Fibroblast of lung (primary cell): ENCODE results near the gene SLC4A9. TPM values are rescaled to one million over a fixed set of nuclear protein-coding genes. Genes with fewer than 3 reads are reported as not detected.

ENCODE experiments used
- DNase-seq, 2 donors: peaks; one replicate each; pipeline versions ENCODE4 v3.0.0 to v3.0.0-alpha.2; 2010; ENCODE audit warnings: low read depth in 2 of 2
- H2AFZ ChIP-seq: 2 replicates; pipeline ENCODE4 v1.5.1; 2012; ENCODE audit warnings: low read length, control low read depth, inconsistent platforms
- H3K27ac ChIP-seq: 2 replicates; pipeline ENCODE4 v1.5.1; 2011; ENCODE audit warnings: low read length, control low read depth; ENCODE audit not compliant: insufficient read depth
- H3K27me3 ChIP-seq: 2 replicates; pipeline ENCODE4 v1.5.1; 2011; ENCODE audit warnings: mild to moderate bottlenecking, low read length; ENCODE audit not compliant: control insufficient read depth, insufficient read depth
- H3K36me3 ChIP-seq: 2 replicates; pipeline ENCODE4 v1.5.1; 2011; ENCODE audit warnings: low read length; ENCODE audit not compliant: control insufficient read depth, insufficient read depth
- H3K4me1 ChIP-seq: 2 replicates; pipeline ENCODE4 v1.5.1; 2011; ENCODE audit warnings: low read length; ENCODE audit not compliant: control insufficient read depth, insufficient read depth; ENCODE audit errors: extremely low read depth
- H3K4me2 ChIP-seq: 2 replicates; pipeline ENCODE4 v1.5.1; 2011; ENCODE audit warnings: low read length, control low read depth; ENCODE audit not compliant: insufficient read depth; ENCODE audit errors: extremely low read depth
- H3K4me3 ChIP-seq, 4 experiments: fragments of 200-600 bp in 1 of 4; sonication (generic) in 1 of 4; replicated peaks in 1 of 4; 2 replicates each; pipeline ENCODE4 v1.5.1; 2011 to 2016; ENCODE audit warnings: low read length in 4 of 4, low read depth in 3 of 4, mild to moderate bottlenecking in 3 of 4, control low read depth in 2 of 4, inconsistent platforms in 1 of 4, mixed read lengths in 1 of 4; ENCODE audit not compliant: insufficient read depth in 1 of 4; ENCODE audit errors: control extremely low read depth in 1 of 4
- H3K79me2 ChIP-seq: 2 replicates; pipeline ENCODE4 v1.5.1; 2012; ENCODE audit warnings: mild to moderate bottlenecking, low read length, inconsistent platforms; ENCODE audit not compliant: control insufficient read depth, insufficient read depth
- H3K9ac ChIP-seq: 2 replicates; pipeline ENCODE4 v1.5.1; 2011; ENCODE audit warnings: mild to moderate bottlenecking, low read length, control low read depth; ENCODE audit not compliant: insufficient read depth
- H3K9me3 ChIP-seq: 2 replicates; pipeline ENCODE4 v1.5.1; 2012; ENCODE audit warnings: low read depth, low read length; ENCODE audit not compliant: control insufficient read depth, insufficient read depth
- H4K20me1 ChIP-seq: 2 replicates; pipeline ENCODE4 v1.5.1; 2011; ENCODE audit warnings: low read length; ENCODE audit not compliant: control insufficient read depth, insufficient read depth; ENCODE audit errors: extremely low read depth
- EZH2 ChIP-seq: IDR thresholded peaks from 2 replicates; pipeline ENCODE4 v1.5.1; 2012; ENCODE audit warnings: low read length, control low read depth, mild to moderate bottlenecking; ENCODE audit errors: missing control alignments
- polyA plus RNA-seq, 2 donors: library from polyadenylated mRNA; depleted of rRNA in 1 of 2; stranded (reverse) in 1 of 2; unstranded in 1 of 2; fragments of >200 nt; gene quantifications; 2 replicates each; pipeline ENCODE4 v1.2.1, GENCODE V29; 2011 to 2012; ENCODE audit warnings: missing spikeins in 1 of 2
- total RNA-seq: library from RNA; depleted of rRNA; stranded (reverse); fragments of >200 nt; gene quantifications from 2 replicates; pipeline ENCODE4 v1.2.1, GENCODE V29; 2014
- TF ChIP-seq, protein P1 (sequence below), 2 donors: IDR thresholded peaks in 1 of 2; conservative IDR thresholded peaks in 1 of 2; 1 replicate in 1 of 2; 2 replicates in 1 of 2; pipeline ENCODE4 v1.5.1; 2011 to 2012; ENCODE audit warnings: low read length in 2 of 2, control low read depth in 1 of 2, inconsistent platforms in 1 of 2, low read depth in 1 of 2, mild to moderate bottlenecking in 1 of 2

Gene SLC4A9
- total and polyA plus RNA-seq, 2 donors (not counting 1 experiment from before 2014, with no cell fraction given), result not detected

DNA sequence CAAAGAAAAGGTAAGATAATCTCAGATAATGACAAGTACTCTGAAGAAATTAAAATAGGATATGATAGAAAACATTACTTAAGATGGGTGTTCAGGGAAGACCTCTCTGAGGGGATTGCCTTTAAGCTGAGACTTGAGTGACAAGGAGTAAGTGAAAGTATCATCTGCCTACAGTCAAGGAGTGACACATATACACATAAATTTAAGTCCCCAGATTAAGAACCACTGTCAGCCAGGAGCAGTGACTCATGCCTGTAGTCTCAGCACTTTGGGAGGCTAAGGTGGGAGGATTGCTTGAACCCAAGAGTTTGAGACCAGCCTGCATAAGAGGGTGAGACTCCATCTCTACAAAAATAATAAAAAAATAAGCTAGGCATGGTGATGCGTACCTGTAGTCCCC, 22.0 kb downstream of the SLC4A9 start:
- TF ChIP-seq, protein P1, sequence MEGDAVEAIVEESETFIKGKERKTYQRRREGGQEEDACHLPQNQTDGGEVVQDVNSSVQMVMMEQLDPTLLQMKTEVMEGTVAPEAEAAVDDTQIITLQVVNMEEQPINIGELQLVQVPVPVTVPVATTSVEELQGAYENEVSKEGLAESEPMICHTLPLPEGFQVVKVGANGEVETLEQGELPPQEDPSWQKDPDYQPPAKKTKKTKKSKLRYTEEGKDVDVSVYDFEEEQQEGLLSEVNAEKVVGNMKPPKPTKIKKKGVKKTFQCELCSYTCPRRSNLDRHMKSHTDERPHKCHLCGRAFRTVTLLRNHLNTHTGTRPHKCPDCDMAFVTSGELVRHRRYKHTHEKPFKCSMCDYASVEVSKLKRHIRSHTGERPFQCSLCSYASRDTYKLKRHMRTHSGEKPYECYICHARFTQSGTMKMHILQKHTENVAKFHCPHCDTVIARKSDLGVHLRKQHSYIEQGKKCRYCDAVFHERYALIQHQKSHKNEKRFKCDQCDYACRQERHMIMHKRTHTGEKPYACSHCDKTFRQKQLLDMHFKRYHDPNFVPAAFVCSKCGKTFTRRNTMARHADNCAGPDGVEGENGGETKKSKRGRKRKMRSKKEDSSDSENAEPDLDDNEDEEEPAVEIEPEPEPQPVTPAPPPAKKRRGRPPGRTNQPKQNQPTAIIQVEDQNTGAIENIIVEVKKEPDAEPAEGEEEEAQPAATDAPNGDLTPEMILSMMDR (conservative IDR thresholded peaks at IDR 0.05 in 1 of 2, IDR thresholded peaks at IDR 0.05 in 1 of 2; ENCODE audit: low read depth in 1 of 2, low read length in 2 of 2), result no peak
- no peak for TF ChIP-seq EZH2
- no peak overlapping the region for H3K9ac ChIP-seq
- H3K36me3 ChIP-seq, result no peaks in the 10 kb centered on the region
- H3K27ac ChIP-seq, result no peak overlapping the region
- DNase-seq, result no peak
- no peaks in the 10 kb centered on the region for H3K79me2 ChIP-seq
- H3K4me1 ChIP-seq, result no peaks in the 10 kb centered on the region
- no peaks in the 10 kb centered on the region for H3K9me3 ChIP-seq
- no peak overlapping the region for H3K4me3 ChIP-seq
- H4K20me1 ChIP-seq, result no peaks in the 10 kb centered on the region
- H3K4me2 ChIP-seq, result no peak overlapping the region
- no peaks in the 10 kb centered on the region for H3K27me3 ChIP-seq
- H2AFZ ChIP-seq, result no peak overlapping the region

DNA sequence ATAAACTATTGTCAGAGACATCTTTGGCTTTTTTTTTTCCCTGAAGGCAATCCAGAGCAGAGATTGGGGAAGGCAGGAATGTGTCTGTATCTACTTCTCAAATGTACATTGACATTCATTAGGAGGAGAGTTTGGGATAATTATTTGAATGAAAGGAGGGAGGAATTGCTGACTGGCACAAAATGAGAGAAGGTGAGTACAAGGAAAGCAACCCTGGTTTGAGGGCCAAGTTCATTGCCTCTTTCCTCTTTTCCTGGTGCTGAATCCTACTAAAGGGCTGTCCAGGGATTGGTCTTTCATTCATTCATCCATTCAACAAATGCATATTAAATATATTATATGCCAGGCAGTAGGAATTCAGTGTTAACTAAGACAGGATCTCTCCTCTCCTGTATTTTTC, 22.9 kb downstream of the SLC4A9 start:
- H2AFZ ChIP-seq, result no peak overlapping the region
- no peak for TF ChIP-seq EZH2
- TF ChIP-seq, protein P1 (conservative IDR thresholded peaks at IDR 0.05 in 1 of 2, IDR thresholded peaks at IDR 0.05 in 1 of 2; ENCODE audit: low read depth in 1 of 2, low read length in 2 of 2), result no peak
- H3K9ac ChIP-seq, result no peak overlapping the region
- no peak for DNase-seq
- H3K27ac ChIP-seq, result no peak overlapping the region
- H3K9me3 ChIP-seq, result no peaks in the 10 kb centered on the region
- H3K36me3 ChIP-seq, result no peaks in the 10 kb centered on the region
- no peaks in the 10 kb centered on the region for H4K20me1 ChIP-seq
- no peaks in the 10 kb centered on the region for H3K4me1 ChIP-seq
- H3K4me2 ChIP-seq, result no peak overlapping the region
- H3K79me2 ChIP-seq, result no peaks in the 10 kb centered on the region
- H3K27me3 ChIP-seq, result no peaks in the 10 kb centered on the region
- no peak overlapping the region for H3K4me3 ChIP-seq

DNA sequence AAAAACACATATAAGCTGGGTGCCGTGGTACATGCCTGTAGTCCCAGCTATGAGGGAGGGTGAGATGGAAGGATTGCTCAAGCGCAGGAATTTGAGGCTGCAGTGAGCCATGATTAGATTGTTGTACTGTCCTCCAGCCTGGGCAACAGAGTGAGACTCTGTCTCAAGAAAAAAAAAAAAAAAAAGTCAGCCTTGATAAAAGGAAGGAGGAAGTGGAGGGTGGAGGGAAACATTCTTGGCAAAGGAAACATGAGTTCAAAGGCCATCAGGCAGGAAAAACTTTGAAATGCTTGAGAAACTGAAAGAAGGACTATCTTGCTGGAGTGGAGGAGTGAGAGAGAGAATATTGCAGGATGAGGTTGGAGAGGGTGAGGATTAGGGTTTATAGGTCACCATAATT, 23.3 kb downstream of the SLC4A9 start:
- no peak overlapping the region for H3K4me2 ChIP-seq
- no peak for DNase-seq

More for the DNA sequence above, 23.3 kb downstream of the SLC4A9 start:
- TF ChIP-seq, protein P1 (conservative IDR thresholded peaks at IDR 0.05 in 1 of 2, IDR thresholded peaks at IDR 0.05 in 1 of 2; ENCODE audit: low read depth in 1 of 2, low read length in 2 of 2), result no peak
- no peak for TF ChIP-seq EZH2
- H3K4me1 ChIP-seq, result no peaks in the 10 kb centered on the region
- no peak overlapping the region for H3K4me3 ChIP-seq
- H3K27ac ChIP-seq, result no peak overlapping the region
- no peaks in the 10 kb centered on the region for H4K20me1 ChIP-seq
- H3K27me3 ChIP-seq, result no peaks in the 10 kb centered on the region
- H3K79me2 ChIP-seq, result no peaks in the 10 kb centered on the region
- H3K36me3 ChIP-seq, result no peaks in the 10 kb centered on the region
- no peak overlapping the region for H2AFZ ChIP-seq
- H3K9ac ChIP-seq, result no peak overlapping the region
- no peaks in the 10 kb centered on the region for H3K9me3 ChIP-seq
